Stimulated activated CD4-positive, alpha-beta T cell treated with anti-CD3 and anti-CD28 coated beads, Interleukin-1b, Interleukin-23, amount 100 ng/mL, for 24 hours (primary cell): ENCODE results near the gene CRIP1.
A peak's percentile ranks its signal among the peaks of the same experiment; 100 is the strongest.

ENCODE experiments used
- DNase-seq, 4 experiments: peaks; one replicate each; pipeline ENCODE4 v3.0.0-alpha.2; 2020; ENCODE audit warnings: low read depth in 4 of 4, low spot score in 1 of 4

Gene CRIP1

GRCh38 chr14:105531088-105531893 lies 44.6 kb downstream of the CRIP1 start:
- no peak for DNase-seq

DNA sequence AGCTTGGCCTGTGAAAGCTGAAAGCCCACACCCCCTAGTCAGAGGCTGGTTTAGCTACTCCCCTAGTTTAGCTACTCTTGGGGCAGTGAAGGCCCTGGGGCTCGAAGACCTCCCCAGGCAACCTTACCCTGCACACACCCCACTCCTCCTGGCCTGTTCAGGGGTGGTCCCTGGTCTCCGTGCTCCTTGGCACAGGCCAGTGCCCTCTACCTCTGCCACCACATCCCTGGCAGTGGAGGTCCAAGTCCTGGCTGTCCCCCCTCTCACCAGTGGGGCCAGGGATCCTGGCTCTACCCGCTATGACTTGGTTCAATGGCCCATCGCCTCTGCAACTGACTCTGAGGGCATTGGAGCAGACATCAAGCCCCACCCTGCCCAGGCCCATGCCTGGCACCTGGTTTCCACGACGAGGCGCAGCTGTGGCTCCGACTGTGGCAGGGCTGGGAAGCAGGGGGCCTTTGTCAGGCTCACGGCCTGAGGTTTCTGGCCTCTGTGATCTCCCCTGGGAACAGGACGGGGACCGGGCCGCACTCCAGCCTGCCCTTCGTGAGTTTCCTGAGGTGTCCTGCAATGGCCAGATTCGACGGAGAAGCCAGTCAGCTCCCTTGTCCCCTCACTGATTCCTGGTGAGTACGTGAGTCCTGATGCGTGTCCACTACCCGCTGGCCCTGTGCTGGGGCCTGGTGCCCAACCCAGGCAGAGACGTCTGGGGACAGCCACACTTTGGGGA lies 45.4 kb downstream of the CRIP1 start:
- DNase-seq: no peak

DNA sequence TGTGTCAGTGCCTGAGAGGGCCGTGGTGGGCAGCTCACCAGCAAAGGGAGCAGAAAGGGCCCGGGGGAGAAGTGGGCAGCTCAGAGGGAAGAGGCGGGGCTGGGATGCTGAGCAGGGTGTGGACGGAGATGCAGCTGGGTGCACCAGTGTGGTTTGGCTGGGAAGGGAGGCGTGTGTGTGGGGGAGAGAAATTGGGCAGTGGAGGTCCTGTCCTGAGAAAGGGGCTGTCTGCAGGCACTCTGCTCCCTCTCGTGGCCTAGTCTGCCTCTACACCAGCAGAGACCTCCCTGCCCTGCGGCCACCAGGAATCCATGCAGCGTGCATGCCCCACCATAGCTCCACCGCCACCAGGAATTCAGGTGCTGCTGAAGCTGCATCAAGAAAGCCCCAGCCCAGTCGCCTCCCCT lies 46.1 kb downstream of the CRIP1 start:
- DNase-seq: no peak

GRCh38 chr14:105533391-105533790 lies 46.7 kb downstream of the CRIP1 start:
- no peak for DNase-seq

GRCh38 chr14:105533811-105534498 lies 47.3 kb downstream of the CRIP1 start:
- no peak for DNase-seq

DNA sequence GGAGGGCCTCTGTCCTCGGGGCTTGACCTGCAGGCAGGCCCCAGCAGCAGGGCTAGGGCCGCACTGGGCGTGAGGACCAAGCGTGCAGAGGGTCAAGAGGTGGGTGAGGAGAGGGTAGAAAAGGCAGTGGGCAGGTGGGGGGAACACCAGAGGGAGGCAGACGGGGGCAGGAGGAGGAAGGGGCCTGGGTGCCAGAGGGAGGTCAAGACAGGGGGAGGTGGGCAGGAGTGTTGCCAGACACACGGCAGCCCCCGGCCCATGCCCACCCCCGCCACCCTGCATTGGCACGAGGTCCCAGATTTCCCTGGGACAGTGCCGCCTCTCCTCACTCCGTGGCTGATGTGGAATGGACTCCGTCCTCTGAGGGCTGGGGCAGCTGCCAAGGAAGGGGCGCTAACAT lies 47.9 kb downstream of the CRIP1 start:
- DNase-seq: no peak

DNA sequence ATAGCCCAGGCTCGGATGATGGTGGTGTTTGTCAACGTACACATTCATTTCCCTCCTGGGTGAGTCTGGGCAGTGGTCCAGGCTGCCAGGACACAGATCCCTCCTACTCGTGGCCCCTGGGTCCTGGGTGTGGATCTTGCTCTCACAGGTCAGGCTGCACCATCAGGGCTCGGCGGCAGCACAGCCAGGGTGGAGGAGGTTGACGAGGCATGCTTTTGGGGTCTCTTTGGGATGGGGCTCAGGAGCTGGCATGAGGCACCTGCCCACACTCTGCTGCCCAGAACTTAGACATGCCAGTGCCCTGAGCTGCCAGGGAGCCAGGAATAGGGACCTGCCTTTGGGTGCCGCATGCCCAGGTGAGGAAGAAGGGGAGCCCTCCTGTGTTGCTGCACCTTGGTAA lies 49.4 kb downstream of the CRIP1 start:
- no peak for DNase-seq

DNA sequence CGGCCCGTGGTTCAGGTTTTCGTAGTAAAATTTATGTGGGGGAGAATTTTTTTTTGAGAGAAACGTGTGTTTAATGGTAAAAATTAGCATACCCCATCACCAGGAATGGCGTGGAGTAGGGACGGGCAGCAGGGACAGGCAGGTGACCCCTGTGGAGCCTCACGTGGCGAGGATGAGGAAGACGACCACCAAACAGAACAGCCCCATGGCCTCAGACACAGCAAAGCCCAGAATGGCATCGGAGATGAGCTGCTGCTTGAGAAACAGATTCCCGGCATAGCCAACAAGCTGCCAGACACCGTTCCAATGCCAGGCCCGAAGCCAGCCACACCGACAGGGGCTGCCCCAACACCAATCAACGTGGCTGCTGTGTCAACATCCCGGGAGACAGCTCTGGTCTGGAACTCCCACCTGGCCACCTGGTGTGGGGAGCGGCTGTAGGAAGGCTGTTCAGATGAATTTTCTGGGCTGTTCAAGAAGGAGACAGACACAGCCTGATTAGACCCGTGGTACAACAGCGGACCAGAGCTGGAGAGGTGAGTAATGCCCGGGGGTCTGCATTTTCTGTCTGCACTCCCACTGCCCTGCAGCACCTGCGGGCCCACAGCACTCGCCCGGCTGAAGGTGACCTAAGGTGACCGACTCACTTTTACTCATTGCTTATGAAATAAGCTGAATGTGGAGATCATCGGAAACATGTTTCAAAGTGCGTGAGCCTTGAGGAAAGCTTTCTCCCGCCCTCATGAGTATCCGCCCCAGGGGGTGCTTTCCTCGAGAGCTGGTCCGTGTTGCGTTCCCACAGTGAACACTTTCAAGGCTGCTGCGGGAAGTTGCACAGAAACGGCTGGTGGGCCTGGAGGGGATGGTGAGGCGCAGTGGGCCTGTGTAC lies 50.2 kb downstream of the CRIP1 start:
- DNase-seq: no peak

GRCh38 chr14:105537580-105538474 lies 51.1 kb downstream of the CRIP1 start:
- DNase-seq: peak in 2 of 4 experiments; percentile 47 to 58
